RPMI8226 (cell line): ENCODE measurements around the gene HOXC4.
A peak's percentile ranks its signal among the peaks of the same experiment; 100 is the strongest.

ENCODE experiments used
- DNase-seq: peaks from one replicate; pipeline ENCODE4 v3.0.0-alpha.2; 2015

Gene HOXC4

GRCh38 chr12:54029529-54030441, 23.9 kb upstream of the HOXC4 start:
- no peak for DNase-seq

- DNase-seq = no peak
Measured at GRCh38 chr12:54030442-54030801, 23.2 kb upstream of the HOXC4 start.

GRCh38 chr12:54030889-54031471, 22.7 kb upstream of the HOXC4 start:
- DNase-seq = no peak

GRCh38 chr12:54031480-54031879, 22.2 kb upstream of the HOXC4 start:
- DNase-seq = no peak

GRCh38 chr12:54032086-54032619, 21.5 kb upstream of the HOXC4 start:
- no peak for DNase-seq

- peak; percentile 64 for DNase-seq
Measured at GRCh38 chr12:54032627-54033100, 21.0 kb upstream of the HOXC4 start, which contains the start of gene HOXC5. Gene HOXC5 (plus strand): TSS chr12:54033050. CDS start chr12:54033123, 73 bp downstream.

- DNase-seq = no peak
Measured at GRCh38 chr12:54033106-54033979, 20.3 kb upstream of the HOXC4 start.

- no peak for DNase-seq
Measured at GRCh38 chr12:54033980-54034784, 19.5 kb upstream of the HOXC4 start.

GRCh38 chr12:54034785-54035310, 18.8 kb upstream of the HOXC4 start:
- no peak for DNase-seq

- DNase-seq = no peak
Measured at GRCh38 chr12:54035568-54036264, 17.9 kb upstream of the HOXC4 start.

- no peak for DNase-seq
Measured at GRCh38 chr12:54036620-54037359, 16.8 kb upstream of the HOXC4 start.

GRCh38 chr12:54037360-54038283, 16.0 kb upstream of the HOXC4 start:
- no peak for DNase-seq

- no peak for DNase-seq
Measured at GRCh38 chr12:54038284-54038870, 15.3 kb upstream of the HOXC4 start.

- no peak for DNase-seq
Measured at GRCh38 chr12:54038871-54039414, 14.7 kb upstream of the HOXC4 start.

- DNase-seq = no peak
Measured at GRCh38 chr12:54039417-54040147, 14.1 kb upstream of the HOXC4 start.

- DNase-seq = no peak
Measured at GRCh38 chr12:54040148-54040494, 13.5 kb upstream of the HOXC4 start.

- DNase-seq = no peak
Measured at GRCh38 chr12:54040648-54041047, 13.0 kb upstream of the HOXC4 start.
